Progenitor cell of endocrine pancreas (in vitro differentiated cells): ENCODE data around the gene DNAH7. TPM values are rescaled to one million over a fixed set of nuclear protein-coding genes. Genes with fewer than 3 reads are reported as not detected.

ENCODE experiments used
- DNase-seq: peaks from one replicate; pipeline ENCODE4 v3.0.0; 2021; ENCODE audit warnings: low spot score; ENCODE audit not compliant: unreplicated experiment
- H3K27ac Mint-ChIP-seq: 2 replicates; pipeline ENCODE4 v1.8.0; 2021; ENCODE audit warnings: mild to moderate bottlenecking, moderate library complexity, mixed read lengths
- H3K27me3 Mint-ChIP-seq: 2 replicates; pipeline ENCODE4 v1.8.0; 2021; ENCODE audit warnings: mixed read lengths
- H3K36me3 Mint-ChIP-seq: 2 replicates; pipeline ENCODE4 v1.8.0; 2022; ENCODE audit warnings: mixed read lengths; ENCODE audit not compliant: insufficient read depth
- H3K4me1 Mint-ChIP-seq: 2 replicates; pipeline ENCODE4 v1.8.0; 2021; ENCODE audit warnings: low read depth, mixed read lengths
- H3K4me3 Mint-ChIP-seq: 2 replicates; pipeline ENCODE4 v1.8.0; 2021; ENCODE audit warnings: low read depth, mild to moderate bottlenecking, moderate library complexity, mixed read lengths
- H3K9me3 Mint-ChIP-seq: 2 replicates; pipeline ENCODE4 v1.8.0; 2021; ENCODE audit warnings: low read depth, mixed read lengths
- CTCF ChIP-seq: fragments of 200-600 bp; sonication (generic); IDR thresholded peaks from one replicate; pipeline ENCODE4 v1.5.0; 2021; ENCODE audit warnings: antibody characterized with exemption, mild to moderate bottlenecking; ENCODE audit not compliant: unreplicated experiment
- total RNA-seq: library from RNA; stranded (reverse); gene quantifications from 2 replicates; pipeline ENCODE4 v1.2.1, GENCODE V29; 2021

DNAH7 gene
- total RNA-seq, 1 donor from 2014 or later, result 5.9 TPM

DNA sequence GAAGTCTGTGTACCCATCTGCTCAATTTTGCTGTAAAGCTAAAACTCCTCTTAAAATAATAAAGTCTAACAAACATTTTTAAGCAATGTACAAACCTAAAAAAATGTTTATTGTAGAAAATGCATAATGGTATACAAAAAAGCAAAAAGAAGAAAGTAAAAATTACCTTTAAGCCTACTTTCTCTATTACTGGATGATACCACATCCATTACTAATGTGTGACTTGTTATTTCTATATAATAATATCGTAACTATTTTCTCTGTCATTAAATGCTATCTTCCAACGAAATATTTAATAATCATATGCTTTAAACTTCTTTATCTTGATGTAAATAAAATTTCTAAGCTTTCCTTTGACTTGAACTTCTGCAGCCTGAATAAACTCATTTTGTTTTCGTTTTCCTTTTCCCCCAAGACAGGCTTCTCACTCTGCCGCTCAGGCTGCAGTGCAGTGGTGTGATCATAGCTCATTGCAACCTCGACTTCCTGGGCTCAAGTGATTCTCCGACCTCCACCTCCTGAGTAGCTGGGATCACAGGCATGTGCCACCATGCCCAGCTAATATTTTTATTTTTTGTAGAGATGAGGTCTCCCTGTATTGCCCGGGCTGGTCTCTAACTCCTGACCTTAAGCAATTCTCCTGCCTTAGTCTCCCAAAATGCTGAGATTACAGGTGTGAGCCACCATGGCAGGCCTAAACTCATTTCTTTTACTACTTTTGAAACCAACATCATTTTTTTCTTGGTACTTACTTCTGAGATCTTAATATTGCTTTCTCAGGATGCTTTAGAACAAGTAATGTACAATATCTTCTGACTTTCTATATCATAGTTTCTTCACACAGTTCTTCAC, 18.1 kb upstream of the DNAH7 start:
- Mint-ChIP-seq H3K9me3 (peaks cover 14% of the 10 kb centered on the region), H3K4me3 (no peak overlapping the region), H3K4me1 (no peaks in the 10 kb centered on the region), H3K27me3 (no peaks in the 10 kb centered on the region), H3K27ac (no peak overlapping the region), H3K36me3 (peaks cover 2% of the 10 kb centered on the region)
- DNase-seq, result no peak
- TF ChIP-seq CTCF, result no peak

- Mint-ChIP-seq H3K27me3 (no peaks in the 10 kb centered on the region), H3K36me3 (peaks cover 2% of the 10 kb centered on the region), H3K9me3 (peaks cover 14% of the 10 kb centered on the region), H3K27ac (no peak overlapping the region), H3K4me3 (no peak overlapping the region), H3K4me1 (no peaks in the 10 kb centered on the region)
- no peak for DNase-seq
- TF ChIP-seq CTCF, result no peak
Observed at GRCh38 chr2:196083601-196084000, 15.0 kb upstream of the DNAH7 start.

- no peaks in the 10 kb centered on the region for H3K4me1 Mint-ChIP-seq
- H3K9me3 Mint-ChIP-seq, result peaks cover 14% of the 10 kb centered on the region
- no peaks in the 10 kb centered on the region for H3K27me3 Mint-ChIP-seq
- no peak for DNase-seq
- H3K4me3 Mint-ChIP-seq, result no peak overlapping the region
- H3K36me3 Mint-ChIP-seq, result peaks cover 2% of the 10 kb centered on the region
- no peak for TF ChIP-seq CTCF
- H3K27ac Mint-ChIP-seq, result no peak overlapping the region
Observed at GRCh38 chr2:196080526-196080925, 11.9 kb upstream of the DNAH7 start.

- Mint-ChIP-seq H3K27me3 (no peaks in the 10 kb centered on the region), H3K9me3 (peaks cover 8% of the 10 kb centered on the region), H3K4me3 (no peak overlapping the region), H3K4me1 (no peaks in the 10 kb centered on the region), H3K27ac (no peak overlapping the region), H3K36me3 (peaks cover 2% of the 10 kb centered on the region)
- TF ChIP-seq CTCF, result no peak
- DNase-seq, result no peak
Observed at GRCh38 chr2:196079052-196079451, 10.4 kb upstream of the DNAH7 start.

DNA sequence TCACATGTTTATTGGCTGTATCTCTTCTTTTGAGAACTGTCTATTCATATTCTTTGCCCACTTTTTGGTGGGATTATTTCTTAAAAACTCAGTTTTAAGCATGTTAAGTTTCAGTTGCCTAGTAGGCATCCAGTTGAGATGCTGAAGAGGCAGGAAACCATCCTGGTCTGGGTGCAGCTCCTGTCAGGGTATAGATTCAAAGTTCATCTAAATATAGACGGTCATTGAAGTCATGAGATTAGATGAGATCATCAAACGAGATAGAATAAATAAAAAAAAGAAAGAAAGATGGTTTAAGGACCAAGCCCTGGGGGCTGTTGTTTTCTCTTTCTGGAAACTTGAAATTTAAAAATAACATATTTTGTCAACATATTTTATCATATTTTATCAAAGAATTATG, 9.2 kb upstream of the DNAH7 start:
- DNase-seq, result no peak
- TF ChIP-seq CTCF, result no peak
- Mint-ChIP-seq H3K9me3 (peaks cover 5% of the 10 kb centered on the region), H3K36me3 (peaks cover 1% of the 10 kb centered on the region), H3K4me1 (no peaks in the 10 kb centered on the region), H3K27me3 (no peaks in the 10 kb centered on the region), H3K4me3 (no peak overlapping the region), H3K27ac (no peak overlapping the region)
